Right lobe of liver (tissue), 6 donors: Measurements from ENCODE around the gene C11orf97. TPM values are rescaled to one million over a fixed set of nuclear protein-coding genes. Genes with fewer than 3 reads are reported as not detected.
A peak's percentile ranks its signal among the peaks of the same experiment; 100 is the strongest.

Source experiments
- ATAC-seq, 4 donors: fragments of 200-7000 bp; cut with Tn5 transposase; one replicate each; pipeline ENCODE4 v1.9.1; 2020; ENCODE audit warnings: mild to moderate bottlenecking in 4 of 4, moderate library complexity in 4 of 4
- DNase-seq, 3 donors: peaks; one replicate each; pipeline ENCODE4 v3.0.0-alpha.2; 2020
- H3K27ac ChIP-seq, 3 donors: fragments of 200-600 bp; one replicate each; pipeline ENCODE4 v1.8.0; 2022
- H3K27me3 ChIP-seq, 2 donors: fragments of 200-600 bp; one replicate each; pipeline ENCODE4 v1.8.0; 2022
- H3K36me3 ChIP-seq, 4 donors: fragments of 200-600 bp; sonication (generic) in 1 of 4; one replicate each; pipeline versions ENCODE4 v1.5.1 to v1.8.0; 2017 to 2022; ENCODE audit warnings: control low read depth in 1 of 4
- H3K4me1 ChIP-seq, 4 donors: fragments of 200-600 bp; sonication (generic) in 1 of 4; one replicate each; pipeline versions ENCODE4 v1.5.1 to v1.8.0; 2017 to 2022; ENCODE audit warnings: control low read depth in 1 of 4
- H3K4me3 ChIP-seq, 3 donors: fragments of 200-600 bp; one replicate each; pipeline ENCODE4 v1.8.0; 2022
- H3K9me3 ChIP-seq, 4 donors: fragments of 200-600 bp; sonication (generic) in 1 of 4; one replicate each; pipeline versions ENCODE4 v1.5.1 to v1.8.0; 2017 to 2022; ENCODE audit warnings: control low read depth in 1 of 4
- CTCF ChIP-seq, 4 donors: fragments of 200-600 bp in 3 of 4; fragments of 450-650 bp in 1 of 4; IDR thresholded peaks; one replicate each; pipeline versions ENCODE4 v1.5.1 to v1.8.0; 2016 to 2022; ENCODE audit warnings: antibody characterized with exemption in 4 of 4, mild to moderate bottlenecking in 2 of 4
- POLR2A ChIP-seq: fragments of 450-650 bp; IDR thresholded peaks from one replicate; pipeline ENCODE4 v1.6.1; 2017; ENCODE audit warnings: antibody characterized with exemption, mild to moderate bottlenecking
- WGBS: methylation state at CpG from one replicate; pipeline ENCODE4 v1.1.6; 2018; ENCODE audit warnings: low coverage, low lambda C conversion rate; ENCODE audit not compliant: insufficient coverage; ENCODE audit errors: missing lambda C conversion rate; 5-methylcytosine and 5-hydroxymethylcytosine counted together
- intact Hi-C, 2 donors: fragments of 100-400 bp; cut with DNase I; formaldehyde crosslinking; loops; one replicate each; pipeline versions ENCODE4 v1.11.2 to v1.14.1; 2022
- total RNA-seq, 6 experiments: library from RNA; depleted of rRNA in 2 of 6; stranded (reverse); fragments of >200 nt in 2 of 6; fragmentation: NEBNext Ultra II Directional in 3 of 6; extraction: Animal tissue kit (Norgen Biotek cat#: 25700) in 3 of 6; gene quantifications; one replicate each; pipeline versions ENCODE4 v1.1.0 to v1.2.4, GENCODE V29; 2016 to 2023
- donor health status: DM: no; HTN: yes; CAD: no.
- donor health status: DM: no; HTN: no; CAD: no.
- donor health status: DM: no; HTN: no; CAD: no.
- donor health status: DM: no; HTN: yes; CAD: no.
- donor health status: DM: no; HTN: yes; CAD: no.

The C11orf97 gene
- total RNA-seq, 6 experiments from 2014 or later, result 0.40 to 1.7 TPM; not detected in 4

- H3K9me3 ChIP-seq, result no peaks in the 10 kb centered on the region
- TF ChIP-seq CTCF (IDR thresholded peaks at IDR 0.05), result no peak
- peak; percentile 86 for TF ChIP-seq POLR2A
- 3% methylated on average over 33 of the region's 109 CpGs for WGBS
- ATAC-seq (peak; percentile 94 to 97 (median 95)), DNase-seq (peak; percentile 92 to 93 (median 93))
- peak within 1 kb of the TSS; percentile 86 to 95 (median 88) for H3K27ac ChIP-seq
- intact Hi-C loops, result no loop called here
- H3K36me3 ChIP-seq, result no peaks in the 10 kb centered on the region
- no peaks in the 10 kb centered on the region for H3K27me3 ChIP-seq
- H3K4me1 ChIP-seq, result no peaks in the 10 kb centered on the region
- H3K4me3 ChIP-seq, result peak within 1 kb of the TSS; percentile 61 to 73 (median 65)
These were observed 31.7 kb downstream of the C11orf97 start, which contains the start of gene FUT4 for GRCh38 chr11:94543695-94544645. FUT4 (plus strand) TSS chr11:94543921; CDS start chr11:94544134, 213 bp downstream.

DNA sequence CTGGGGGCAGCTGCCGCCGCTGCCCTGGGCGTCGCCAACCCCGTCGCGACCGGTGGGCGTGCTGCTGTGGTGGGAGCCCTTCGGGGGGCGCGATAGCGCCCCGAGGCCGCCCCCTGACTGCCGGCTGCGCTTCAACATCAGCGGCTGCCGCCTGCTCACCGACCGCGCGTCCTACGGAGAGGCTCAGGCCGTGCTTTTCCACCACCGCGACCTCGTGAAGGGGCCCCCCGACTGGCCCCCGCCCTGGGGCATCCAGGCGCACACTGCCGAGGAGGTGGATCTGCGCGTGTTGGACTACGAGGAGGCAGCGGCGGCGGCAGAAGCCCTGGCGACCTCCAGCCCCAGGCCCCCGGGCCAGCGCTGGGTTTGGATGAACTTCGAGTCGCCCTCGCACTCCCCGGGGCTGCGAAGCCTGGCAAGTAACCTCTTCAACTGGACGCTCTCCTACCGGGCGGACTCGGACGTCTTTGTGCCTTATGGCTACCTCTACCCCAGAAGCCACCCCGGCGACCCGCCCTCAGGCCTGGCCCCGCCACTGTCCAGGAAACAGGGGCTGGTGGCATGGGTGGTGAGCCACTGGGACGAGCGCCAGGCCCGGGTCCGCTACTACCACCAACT lies 32.5 kb downstream of the C11orf97 start:
- WGBS, result 63% methylated on average over 7 of the region's 59 CpGs
- Histone ChIP-seq H3K4me1 (no peaks in the 10 kb centered on the region), H3K27me3 (no peaks in the 10 kb centered on the region), H3K36me3 (no peaks in the 10 kb centered on the region), H3K9me3 (no peaks in the 10 kb centered on the region), H3K27ac (peak overlapping the region; percentile 86 to 95 (median 88)), H3K4me3 (peak overlapping the region; percentile 61 to 73 (median 65))
- DNase-seq (peak; percentile 41 to 70 (median 55)), ATAC-seq (peak in 1 of 4 donors; percentile 1)
- intact Hi-C loops, result no loop called here
- TF ChIP-seq CTCF (IDR thresholded peaks at IDR 0.05) (no peak), POLR2A (no peak)

DNA sequence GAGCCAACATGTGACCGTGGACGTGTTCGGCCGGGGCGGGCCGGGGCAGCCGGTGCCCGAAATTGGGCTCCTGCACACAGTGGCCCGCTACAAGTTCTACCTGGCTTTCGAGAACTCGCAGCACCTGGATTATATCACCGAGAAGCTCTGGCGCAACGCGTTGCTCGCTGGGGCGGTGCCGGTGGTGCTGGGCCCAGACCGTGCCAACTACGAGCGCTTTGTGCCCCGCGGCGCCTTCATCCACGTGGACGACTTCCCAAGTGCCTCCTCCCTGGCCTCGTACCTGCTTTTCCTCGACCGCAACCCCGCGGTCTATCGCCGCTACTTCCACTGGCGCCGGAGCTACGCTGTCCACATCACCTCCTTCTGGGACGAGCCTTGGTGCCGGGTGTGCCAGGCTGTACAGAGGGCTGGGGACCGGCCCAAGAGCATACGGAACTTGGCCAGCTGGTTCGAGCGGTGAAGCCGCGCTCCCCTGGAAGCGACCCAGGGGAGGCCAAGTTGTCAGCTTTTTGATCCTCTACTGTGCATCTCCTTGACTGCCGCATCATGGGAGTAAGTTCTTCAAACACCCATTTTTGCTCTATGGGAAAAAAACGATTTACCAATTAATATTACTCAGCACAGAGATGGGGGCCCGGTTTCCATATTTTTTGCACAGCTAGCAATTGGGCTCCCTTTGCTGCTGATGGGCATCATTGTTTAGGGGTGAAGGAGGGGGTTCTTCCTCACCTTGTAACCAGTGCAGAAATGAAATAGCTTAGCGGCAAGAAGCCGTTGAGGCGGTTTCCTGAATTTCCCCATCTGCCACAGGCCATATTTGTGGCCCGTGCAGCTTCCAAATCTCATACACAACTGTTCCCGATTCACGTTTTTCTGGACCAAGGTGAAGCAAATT lies 33.3 kb downstream of the C11orf97 start:
- Histone ChIP-seq H3K27ac (peak overlapping the region in 1 of 3 donors; percentile 88), H3K9me3 (no peaks in the 10 kb centered on the region), H3K27me3 (no peaks in the 10 kb centered on the region), H3K36me3 (no peaks in the 10 kb centered on the region), H3K4me1 (no peaks in the 10 kb centered on the region), H3K4me3 (peak overlapping the region; percentile 61 to 73 (median 65))
- TF ChIP-seq CTCF (IDR thresholded peaks at IDR 0.05), result no peak
- TF ChIP-seq POLR2A, result no peak
- DNase-seq (peak; percentile 27 to 63 (median 51)), ATAC-seq (no peak)
- 61% methylated on average over 20 of the region's 54 CpGs for WGBS
- intact Hi-C loops, result no loop called here

- H3K36me3 ChIP-seq, result no peaks in the 10 kb centered on the region
- TF ChIP-seq POLR2A (no peak), CTCF (IDR thresholded peaks at IDR 0.05) (no peak)
- DNase-seq (no peak), ATAC-seq (no peak)
- 20% methylated on average over 1 of the region's 2 CpGs for WGBS
- H3K9me3 ChIP-seq, result no peaks in the 10 kb centered on the region
- no peak overlapping the region for H3K27ac ChIP-seq
- intact Hi-C loops, result no loop called here
- no peaks in the 10 kb centered on the region for H3K4me1 ChIP-seq
- H3K4me3 ChIP-seq, result peak overlapping the region in 1 of 3 donors; percentile 3
- H3K27me3 ChIP-seq, result no peaks in the 10 kb centered on the region
These were observed 33.9 kb downstream of the C11orf97 start for GRCh38 chr11:94546162-94546470.
